Endothelial cell (in vitro differentiated cells): ENCODE results near the gene CCDC24. TPM values are rescaled to one million over a fixed set of nuclear protein-coding genes. Genes with fewer than 3 reads are reported as not detected.
A peak's percentile ranks its signal among the peaks of the same experiment; 100 is the strongest.

Experiments
- DNase-seq: peaks from one replicate; pipeline ENCODE4 v3.0.0; 2021; ENCODE audit warnings: low spot score
- H3K27ac Mint-ChIP-seq: one replicate; pipeline ENCODE4 v1.8.0; 2021; ENCODE audit warnings: mixed read lengths, inconsistent platforms; ENCODE audit not compliant: unreplicated experiment
- H3K27me3 Mint-ChIP-seq: one replicate; pipeline ENCODE4 v1.8.0; 2021; ENCODE audit warnings: mild to moderate bottlenecking, moderate library complexity, mixed read lengths, inconsistent platforms; ENCODE audit not compliant: unreplicated experiment
- H3K36me3 Mint-ChIP-seq: one replicate; pipeline ENCODE4 v1.8.0; 2021; ENCODE audit warnings: mild to moderate bottlenecking, low read depth, mixed read lengths, inconsistent platforms; ENCODE audit not compliant: unreplicated experiment
- H3K4me1 Mint-ChIP-seq: one replicate; pipeline ENCODE4 v1.8.0; 2021; ENCODE audit warnings: mild to moderate bottlenecking, mixed read lengths, inconsistent platforms; ENCODE audit not compliant: unreplicated experiment
- H3K4me3 Mint-ChIP-seq: one replicate; pipeline ENCODE4 v1.8.0; 2021; ENCODE audit warnings: mild to moderate bottlenecking, mixed read lengths, inconsistent platforms; ENCODE audit not compliant: unreplicated experiment
- H3K9me3 Mint-ChIP-seq: one replicate; pipeline ENCODE4 v1.8.0; 2021; ENCODE audit warnings: mixed read lengths, inconsistent platforms; ENCODE audit not compliant: unreplicated experiment
- total RNA-seq: library from RNA; stranded (reverse); fragmentation: NEBNext Ultra II Directional; extraction: Animal tissue kit (Norgen Biotek cat#: 25700); gene quantifications from one replicate; pipeline ENCODE4 v1.2.1, GENCODE V29; 2021; ENCODE audit not compliant: unreplicated experiment
- TF ChIP-seq, protein P1 (sequence below): fragments of 200-600 bp; sonication (generic); IDR thresholded peaks from one replicate; pipeline ENCODE4 v1.5.0; 2021; ENCODE audit warnings: antibody characterized with exemption; ENCODE audit not compliant: unreplicated experiment

Gene CCDC24
- total RNA-seq, 1 donor from 2014 or later: 4.2 TPM

DNA sequence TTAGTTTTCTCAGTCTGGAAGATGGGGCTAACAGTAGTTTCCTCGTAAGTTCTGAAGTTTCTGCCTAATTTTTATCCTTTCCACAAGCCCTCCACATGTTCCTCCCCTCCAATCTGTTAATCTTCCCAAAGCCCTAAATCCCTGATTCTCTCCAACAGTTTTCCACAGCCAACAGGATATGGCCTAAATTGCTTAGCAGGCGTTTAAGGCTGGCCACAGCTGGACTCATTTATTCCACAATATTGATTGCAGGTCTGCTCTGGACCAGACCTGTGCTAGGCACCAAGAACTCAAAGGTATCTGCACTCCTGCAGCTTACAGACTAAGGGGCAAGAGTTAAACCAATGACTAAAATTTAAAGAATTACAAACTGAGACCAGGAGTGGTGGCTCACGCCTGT lies 35.9 kb downstream of the CCDC24 start:
- H3K9me3 Mint-ChIP-seq: no peaks in the 10 kb centered on the region
- H3K27me3 Mint-ChIP-seq: peaks cover 12% of the 10 kb centered on the region
- peaks cover 26% of the 10 kb centered on the region for H3K4me1 Mint-ChIP-seq
- TF ChIP-seq, protein P1, sequence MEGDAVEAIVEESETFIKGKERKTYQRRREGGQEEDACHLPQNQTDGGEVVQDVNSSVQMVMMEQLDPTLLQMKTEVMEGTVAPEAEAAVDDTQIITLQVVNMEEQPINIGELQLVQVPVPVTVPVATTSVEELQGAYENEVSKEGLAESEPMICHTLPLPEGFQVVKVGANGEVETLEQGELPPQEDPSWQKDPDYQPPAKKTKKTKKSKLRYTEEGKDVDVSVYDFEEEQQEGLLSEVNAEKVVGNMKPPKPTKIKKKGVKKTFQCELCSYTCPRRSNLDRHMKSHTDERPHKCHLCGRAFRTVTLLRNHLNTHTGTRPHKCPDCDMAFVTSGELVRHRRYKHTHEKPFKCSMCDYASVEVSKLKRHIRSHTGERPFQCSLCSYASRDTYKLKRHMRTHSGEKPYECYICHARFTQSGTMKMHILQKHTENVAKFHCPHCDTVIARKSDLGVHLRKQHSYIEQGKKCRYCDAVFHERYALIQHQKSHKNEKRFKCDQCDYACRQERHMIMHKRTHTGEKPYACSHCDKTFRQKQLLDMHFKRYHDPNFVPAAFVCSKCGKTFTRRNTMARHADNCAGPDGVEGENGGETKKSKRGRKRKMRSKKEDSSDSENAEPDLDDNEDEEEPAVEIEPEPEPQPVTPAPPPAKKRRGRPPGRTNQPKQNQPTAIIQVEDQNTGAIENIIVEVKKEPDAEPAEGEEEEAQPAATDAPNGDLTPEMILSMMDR: no peak
- peaks cover 5% of the 10 kb centered on the region for H3K36me3 Mint-ChIP-seq
- no peak overlapping the region for H3K27ac Mint-ChIP-seq
- DNase-seq: no peak
- no peak overlapping the region for H3K4me3 Mint-ChIP-seq

GRCh38 chr1:44029260-44029910 lies 38.0 kb downstream of the CCDC24 start:
- peaks cover 5% of the 10 kb centered on the region for H3K36me3 Mint-ChIP-seq
- TF ChIP-seq, protein P1: no peak
- H3K4me1 Mint-ChIP-seq: peaks cover 30% of the 10 kb centered on the region
- no peak for DNase-seq
- no peaks in the 10 kb centered on the region for H3K9me3 Mint-ChIP-seq
- no peak overlapping the region for H3K27ac Mint-ChIP-seq
- H3K4me3 Mint-ChIP-seq: peak overlapping the region; percentile 94
- peaks cover 17% of the 10 kb centered on the region for H3K27me3 Mint-ChIP-seq

DNA sequence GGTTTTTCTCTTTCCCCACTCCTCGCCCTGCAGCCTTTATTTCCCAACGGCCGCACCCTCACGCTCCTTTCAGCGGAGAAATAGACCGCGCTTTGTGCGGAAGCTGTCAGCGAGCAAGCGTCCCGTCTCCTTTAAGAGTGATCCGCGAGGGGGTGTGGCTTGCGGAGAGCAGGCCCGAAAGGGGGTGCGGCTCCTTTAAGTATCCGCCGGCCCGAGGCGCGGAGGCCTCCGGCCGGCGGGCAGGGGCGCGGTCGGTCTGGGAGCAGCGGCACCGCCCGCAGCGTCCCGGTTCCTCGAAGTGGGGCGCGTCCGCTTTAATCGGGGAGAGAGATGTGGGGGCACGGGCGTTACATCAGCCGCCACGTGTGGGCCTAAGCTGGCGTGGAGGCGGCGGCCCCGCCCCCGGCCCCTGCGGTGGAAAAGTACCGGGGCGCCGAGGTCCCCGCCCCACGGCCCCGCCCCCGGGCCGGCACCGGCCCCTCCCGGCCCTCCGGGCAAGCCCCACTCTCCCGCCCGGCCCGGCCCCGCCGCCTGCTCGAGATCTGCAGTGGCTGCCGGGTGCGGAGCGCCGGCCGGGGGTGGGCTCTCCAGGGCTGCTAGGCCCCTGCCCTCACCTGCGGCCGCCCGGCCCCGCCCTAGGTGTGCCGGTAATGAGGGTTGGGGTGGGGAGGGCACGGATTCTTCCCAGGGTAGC lies 38.7 kb downstream of the CCDC24 start:
- Mint-ChIP-seq H3K9me3 (no peaks in the 10 kb centered on the region), H3K4me3 (peak overlapping the region; percentile 94), H3K4me1 (peaks cover 30% of the 10 kb centered on the region), H3K36me3 (peaks cover 5% of the 10 kb centered on the region), H3K27me3 (peaks cover 17% of the 10 kb centered on the region), H3K27ac (no peak overlapping the region)
- peak; percentile 77 for DNase-seq
- TF ChIP-seq, protein P1: no peak

- TF ChIP-seq, protein P1: no peak
- Mint-ChIP-seq H3K4me3 (peak overlapping the region; percentile 90), H3K4me1 (peaks cover 30% of the 10 kb centered on the region), H3K27me3 (peaks cover 17% of the 10 kb centered on the region), H3K9me3 (no peaks in the 10 kb centered on the region), H3K36me3 (peaks cover 5% of the 10 kb centered on the region), H3K27ac (no peak overlapping the region)
- peak; percentile 69 for DNase-seq
These were observed 39.3 kb downstream of the CCDC24 start for GRCh38 chr1:44030605-44031251.
